NCI-H146 (cell line): ENCODE measurements around the gene KRT80.

ENCODE experiments used
- DNase-seq: peaks from one replicate; lab custom pipeline; 2025; lab: John Stamatoyannopoulos, UW

Gene KRT80

DNA sequence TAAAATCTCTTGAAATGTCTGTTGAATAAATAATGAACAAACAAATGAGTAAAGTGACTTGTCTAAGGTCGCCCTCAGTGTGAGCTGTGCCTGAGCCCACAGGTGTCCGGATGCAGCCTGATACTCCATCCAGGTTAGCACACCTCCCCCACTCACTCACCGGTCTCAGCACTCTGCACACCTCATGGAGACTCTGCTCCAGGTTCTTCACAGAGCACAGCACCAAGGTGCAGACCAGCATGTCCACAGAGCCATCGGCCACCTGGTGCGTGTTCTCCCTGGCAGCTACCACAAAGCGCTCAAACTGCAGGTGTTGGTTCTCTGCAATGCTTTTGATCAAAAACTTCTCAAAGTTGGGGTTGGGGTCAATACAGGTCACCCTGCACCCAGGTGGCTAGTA is 37.1 kb upstream of the KRT80 start:
- DNase-seq: no peak

DNA sequence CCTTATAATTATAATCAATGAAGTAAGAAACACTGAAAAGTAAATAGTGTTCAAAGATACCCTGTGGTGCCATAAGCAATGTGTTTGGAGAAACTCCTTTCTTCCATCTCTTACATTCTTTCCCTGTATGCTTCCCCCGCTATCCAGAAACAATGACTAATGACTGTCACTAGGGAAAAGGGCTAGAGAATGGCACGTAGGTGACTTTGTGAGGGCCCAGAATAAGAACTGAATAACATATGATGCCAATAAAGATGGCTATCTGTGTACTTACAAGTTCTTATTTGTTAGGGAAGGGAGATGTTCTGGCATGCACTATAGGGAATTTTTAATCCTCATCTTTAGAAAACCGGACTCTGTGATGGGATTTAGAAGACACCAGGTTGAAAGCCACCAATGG is 36.6 kb upstream of the KRT80 start:
- DNase-seq: peak; percentile 73

DNA sequence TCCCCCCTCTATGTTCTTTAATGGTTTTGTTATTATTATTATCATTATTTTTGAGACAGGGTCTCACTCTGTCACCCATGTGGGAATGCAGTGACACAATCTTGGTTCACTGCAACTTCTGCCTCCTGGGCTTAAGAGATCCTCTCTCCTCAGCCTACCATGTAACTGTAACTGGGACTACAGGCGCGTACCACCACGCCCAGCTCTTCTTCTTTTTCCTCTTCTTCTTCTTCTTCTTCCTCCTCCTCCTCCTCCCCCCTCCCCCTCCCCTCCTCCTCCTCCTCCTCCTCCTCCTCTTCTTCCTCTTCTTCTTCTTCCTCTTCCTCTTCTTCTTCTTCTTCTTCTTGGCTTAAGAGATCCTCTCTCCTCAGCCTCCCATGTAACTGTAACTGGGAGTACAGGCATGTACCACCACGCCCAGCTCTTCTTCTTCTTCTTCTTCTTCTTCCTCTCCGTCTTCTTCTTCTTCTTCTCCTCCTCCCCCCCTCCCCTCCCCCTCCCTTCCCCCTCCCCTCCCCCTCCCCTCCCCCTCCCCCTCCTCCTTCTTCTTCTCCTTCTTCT is 35.9 kb upstream of the KRT80 start:
- no peak for DNase-seq

GRCh38 chr12:52226446-52226845 is 34.6 kb upstream of the KRT80 start:
- no peak for DNase-seq

GRCh38 chr12:52225752-52226151 is 33.9 kb upstream of the KRT80 start:
- no peak for DNase-seq

DNA sequence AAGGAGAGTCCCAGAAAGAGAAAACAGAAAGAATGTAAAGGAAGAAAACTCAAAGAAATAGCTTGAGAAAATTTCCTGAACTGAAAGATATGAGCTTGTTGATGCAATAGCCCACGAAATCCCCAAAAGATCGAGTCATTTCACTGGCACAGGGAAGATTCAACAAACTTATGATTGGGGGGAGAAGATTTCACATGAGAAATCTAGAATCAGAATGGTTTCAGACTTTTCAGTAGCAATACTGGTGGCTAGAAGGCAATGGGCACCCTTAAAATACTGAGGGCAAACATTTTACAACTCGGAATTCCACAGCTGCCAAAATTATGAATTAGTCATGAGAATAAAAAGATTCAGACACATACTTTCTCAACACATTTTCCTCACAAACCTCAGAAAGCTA is 32.3 kb upstream of the KRT80 start:
- no peak for DNase-seq

- DNase-seq: no peak
Observed at GRCh38 chr12:52223406-52224039, 31.7 kb upstream of the KRT80 start.

- no peak for DNase-seq
Observed at GRCh38 chr12:52222692-52223091, 30.9 kb upstream of the KRT80 start.

DNA sequence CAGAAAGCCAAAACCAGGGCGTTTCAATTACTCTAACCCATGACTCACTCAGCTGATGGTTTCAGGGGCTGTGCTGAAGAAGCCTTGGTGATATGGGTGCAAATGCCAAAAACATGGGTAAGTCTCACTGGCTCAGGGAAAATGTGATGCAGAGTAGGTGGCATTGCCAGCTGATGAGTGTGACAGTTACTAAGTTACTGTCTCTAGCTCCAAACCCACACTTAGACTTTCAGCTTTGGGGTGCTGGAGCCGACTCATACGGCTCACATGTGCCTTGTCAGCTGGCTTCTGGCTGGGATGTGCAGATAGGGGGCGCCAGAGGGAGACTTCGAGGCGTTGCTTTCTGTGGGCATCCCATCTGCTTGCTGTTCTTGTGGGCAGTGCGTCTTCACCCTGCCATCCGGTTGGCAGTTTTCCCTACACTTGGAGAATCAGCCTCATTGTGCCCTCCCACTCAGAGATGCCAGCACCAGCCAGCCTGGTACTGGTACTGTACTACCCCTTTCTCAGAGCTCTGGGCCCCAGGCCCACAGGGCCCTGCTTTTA is 30.2 kb upstream of the KRT80 start:
- peak; percentile 42 for DNase-seq

DNA sequence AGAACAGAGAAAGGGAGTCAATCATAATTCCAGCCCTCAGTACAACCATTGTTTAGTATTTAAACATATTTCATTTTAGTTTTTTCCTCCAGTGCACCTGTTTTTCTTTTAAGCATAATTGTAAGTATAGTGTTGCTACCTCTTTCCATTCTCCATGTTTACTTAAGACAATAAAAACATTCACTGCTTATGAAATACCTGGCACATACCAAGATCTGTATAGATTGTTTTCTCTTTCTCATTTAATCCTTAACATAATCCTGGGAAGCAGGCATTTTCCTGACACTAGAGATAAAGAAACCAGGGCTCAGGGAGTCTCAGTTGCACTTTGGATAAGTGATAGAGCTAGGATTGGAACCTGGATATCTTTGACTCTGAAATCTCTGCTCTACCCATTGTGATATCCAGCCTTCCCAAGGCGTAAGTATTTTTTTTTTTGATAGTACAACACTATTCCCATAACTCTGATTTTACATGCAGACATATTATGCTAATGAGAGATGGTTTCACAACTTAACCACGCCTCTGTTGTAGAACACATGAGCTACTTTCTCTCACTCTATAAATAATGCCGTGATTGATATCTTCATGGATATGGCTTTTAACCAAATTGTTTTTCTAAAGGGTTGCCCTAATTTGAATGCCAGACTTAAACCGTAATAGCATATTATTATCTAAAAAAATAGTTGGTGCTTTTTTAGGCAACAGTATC is 29.4 kb upstream of the KRT80 start:
- no peak for DNase-seq

DNA sequence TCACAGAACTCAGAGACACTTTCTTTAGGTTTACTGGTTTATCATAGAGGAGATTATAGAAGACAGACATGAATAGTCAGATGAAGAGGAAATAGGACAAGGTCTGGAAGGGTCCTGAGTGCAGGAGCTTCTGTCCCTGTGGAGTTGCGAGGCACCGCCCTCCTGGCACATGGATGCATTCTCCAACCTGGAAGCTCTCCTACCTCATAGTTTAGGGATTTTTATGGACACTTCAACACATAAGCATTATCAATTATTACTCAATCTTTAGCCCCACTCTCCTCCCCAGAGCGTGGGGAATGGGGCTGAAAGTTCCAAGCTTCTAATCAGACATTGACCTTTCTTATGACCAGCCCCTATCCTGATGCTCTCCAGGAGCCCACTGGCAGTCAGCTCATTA is 28.7 kb upstream of the KRT80 start:
- DNase-seq: no peak

DNA sequence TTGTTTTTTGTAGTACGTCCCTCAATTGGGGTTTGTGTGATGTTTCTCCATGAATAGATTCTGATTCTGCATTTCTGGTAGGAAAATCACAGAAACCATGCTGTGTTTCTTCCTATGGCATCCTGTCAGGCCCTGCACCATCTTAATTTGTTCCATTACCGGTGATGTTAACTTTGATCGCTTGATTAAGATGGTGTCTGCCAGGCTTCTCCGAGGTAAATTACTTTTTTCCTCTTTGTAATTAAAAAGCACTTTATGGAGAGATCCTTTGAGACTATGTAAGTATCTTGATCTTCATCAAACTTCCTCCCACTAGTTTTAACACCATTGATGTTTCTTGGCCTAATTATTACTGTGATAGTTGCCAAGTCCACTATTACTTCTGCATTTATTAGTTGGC is 26.2 kb upstream of the KRT80 start:
- DNase-seq: no peak

DNA sequence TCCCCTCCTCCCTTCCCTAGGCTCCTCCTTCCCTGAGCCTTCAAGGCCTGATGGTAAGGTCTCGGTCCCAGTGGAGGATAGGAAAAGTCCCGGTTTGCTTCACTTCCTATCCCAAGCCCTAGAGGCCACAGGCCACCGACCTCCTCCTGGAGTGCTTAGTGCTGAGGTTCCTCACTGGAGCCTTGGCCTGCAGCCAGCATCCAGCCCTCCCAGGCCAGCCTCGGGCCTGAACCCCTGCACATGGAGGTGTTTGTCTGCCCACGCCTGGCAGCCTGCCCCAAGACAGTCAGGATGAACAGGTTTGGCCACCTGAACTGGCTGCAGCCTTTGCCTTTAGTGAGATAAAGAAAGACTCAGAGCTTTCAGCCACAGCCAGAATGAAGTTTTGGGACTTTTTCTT is 25.4 kb upstream of the KRT80 start:
- DNase-seq: no peak

- no peak for DNase-seq
Observed at GRCh38 chr12:52216807-52217206, 25.0 kb upstream of the KRT80 start.

GRCh38 chr12:52216100-52216499 is 24.3 kb upstream of the KRT80 start:
- DNase-seq: no peak

DNA sequence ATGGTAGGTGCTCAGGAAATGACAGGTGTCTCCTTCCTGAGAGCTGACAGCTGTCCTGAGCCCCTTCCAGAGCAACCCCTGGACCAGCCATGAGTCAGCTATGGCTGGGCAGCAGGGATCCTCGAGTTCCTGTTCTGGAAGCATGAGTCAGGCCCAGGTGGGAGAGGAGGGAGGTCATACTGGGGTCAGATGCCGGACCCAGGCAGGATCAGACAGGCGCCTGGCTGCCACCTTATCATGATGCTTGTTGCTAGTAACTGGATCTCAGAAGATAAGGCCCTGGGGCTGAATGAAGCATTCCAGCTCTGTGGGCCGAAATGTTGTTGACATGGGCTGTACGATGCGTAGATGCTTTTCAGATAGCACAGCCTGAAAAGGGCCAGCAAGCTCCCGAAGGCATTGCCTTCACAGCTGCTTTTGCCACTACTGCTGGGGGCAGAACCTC is 23.8 kb upstream of the KRT80 start:
- DNase-seq: peak; percentile 67

DNA sequence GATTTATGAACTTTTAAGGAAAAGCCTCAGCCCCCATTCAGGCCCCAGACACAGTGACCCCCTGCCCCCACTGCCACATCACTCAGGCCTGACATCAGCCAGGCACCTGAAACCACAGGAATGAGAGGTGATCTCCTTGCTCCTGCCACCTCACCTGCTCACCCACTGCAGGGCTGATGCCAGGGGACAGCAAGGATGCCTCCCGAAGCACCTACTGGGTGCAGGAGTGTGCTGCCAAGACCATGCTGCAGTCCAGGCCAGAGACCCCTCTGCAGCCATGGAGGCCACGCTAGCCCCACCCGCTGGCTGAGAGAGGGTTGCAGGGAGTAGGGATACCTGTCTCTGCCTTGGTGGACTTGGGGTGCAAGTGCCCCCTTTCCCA is 22.6 kb upstream of the KRT80 start:
- DNase-seq: no peak

DNA sequence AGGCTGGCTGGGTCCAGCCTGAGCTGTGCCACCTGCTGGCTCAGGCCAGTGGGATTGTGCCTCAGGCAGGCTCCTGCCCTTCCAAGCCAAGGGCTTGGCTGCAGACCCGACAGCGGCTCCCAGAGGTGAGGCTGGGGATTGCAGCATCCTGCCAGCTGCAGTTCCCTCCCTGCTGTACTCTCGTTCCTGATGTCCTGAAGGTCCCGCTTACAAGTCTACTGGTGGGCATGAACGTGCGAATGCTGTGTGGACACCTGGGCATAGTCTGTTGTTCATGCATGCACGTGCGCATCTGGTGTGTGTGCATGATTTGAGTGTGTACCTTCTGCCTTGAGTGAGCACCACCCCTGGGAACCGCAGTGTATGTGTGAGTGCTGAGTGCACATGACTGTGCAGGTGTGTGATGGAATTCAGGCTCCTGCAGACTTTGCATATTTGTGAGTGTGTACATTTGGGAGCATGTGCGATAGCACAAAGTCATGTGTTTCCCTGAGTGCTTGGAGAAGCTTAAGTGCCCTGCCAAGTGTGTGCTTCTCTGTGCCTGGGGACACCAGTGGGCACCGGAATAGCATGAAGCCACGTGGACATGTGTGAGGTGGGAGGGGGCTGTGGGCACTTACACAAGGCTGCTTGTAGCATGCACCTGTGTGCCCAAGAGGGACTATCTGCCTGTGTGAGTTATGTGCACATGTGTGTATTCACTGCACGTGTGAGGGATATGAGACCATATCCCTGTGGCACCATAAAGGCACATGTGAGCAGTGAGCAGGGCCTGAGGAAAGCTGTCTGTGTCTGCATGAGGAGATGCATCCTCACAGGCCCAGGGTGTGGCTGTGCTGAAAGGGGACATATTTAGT is 22.0 kb upstream of the KRT80 start:
- peak; percentile 92 for DNase-seq

DNA sequence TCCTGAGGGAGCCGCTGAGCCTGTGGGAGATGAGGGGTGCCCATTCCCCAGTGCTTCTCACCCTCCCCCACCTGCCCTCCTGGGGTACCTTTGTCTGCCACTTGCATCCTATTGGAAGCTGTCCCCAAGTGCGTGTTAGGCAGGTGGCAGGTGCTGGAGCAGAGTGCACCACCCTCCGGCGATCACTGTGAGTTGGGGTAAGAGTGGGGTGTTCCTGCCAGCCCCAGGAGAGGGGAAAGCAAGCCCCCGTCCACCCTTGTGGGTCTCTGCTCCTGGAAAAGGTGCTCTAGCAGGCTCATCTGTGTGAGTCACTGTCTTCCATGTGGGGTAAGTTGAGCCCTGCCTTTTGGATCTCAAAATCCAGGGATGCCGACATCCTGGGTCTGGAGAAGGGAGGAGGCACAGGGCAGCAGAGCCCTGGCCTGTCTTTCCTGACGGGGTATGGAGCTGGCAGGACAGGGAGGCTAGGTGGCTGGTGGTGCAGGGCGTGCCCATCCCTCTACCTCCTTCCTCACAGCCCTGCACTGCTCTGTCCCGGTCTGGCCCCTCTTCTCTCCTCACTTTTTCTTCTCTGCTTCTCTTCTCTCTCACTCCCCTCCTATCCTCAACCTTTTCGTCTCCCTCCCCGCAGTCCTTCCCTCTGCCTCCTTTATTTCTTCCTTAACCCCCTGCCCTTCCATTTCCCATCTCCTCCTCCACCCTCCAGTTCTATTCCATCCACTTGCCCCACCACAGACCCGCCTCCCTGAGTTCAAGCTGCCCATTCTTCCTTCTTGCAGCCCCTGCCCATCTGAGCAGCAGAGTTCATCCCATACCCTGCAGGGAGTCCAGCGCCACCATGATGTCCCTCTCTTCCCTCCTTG is 21.1 kb upstream of the KRT80 start:
- peak; percentile 29 for DNase-seq

- no peak for DNase-seq
Observed at GRCh38 chr12:52211716-52212585, 20.1 kb upstream of the KRT80 start.
